Spleen (tissue), 7 donors: ENCODE results near the gene MAPK11.

ENCODE experiments used
- POLR2A ChIP-seq, 3 donors: fragments of 450-650 bp; IDR thresholded peaks; one replicate each; pipeline ENCODE4 v1.5.1; 2017; ENCODE audit warnings: antibody characterized with exemption in 3 of 3, mild to moderate bottlenecking in 1 of 3
- TF ChIP-seq, protein P1 (sequence below), 11 experiments: fragments of 200-600 bp in 7 of 11; fragments of 450-650 bp in 4 of 11; sonication (generic) in 4 of 11; IDR thresholded peaks in 8 of 11; conservative IDR thresholded peaks in 3 of 11; 1 replicate in 7 of 11; 2 replicates in 4 of 11; pipeline versions ENCODE4 v1.4.0 to v1.8.0; 2016 to 2021; ENCODE audit warnings: antibody characterized with exemption in 11 of 11, inconsistent platforms in 4 of 11, mild to moderate bottlenecking in 1 of 11
- donor health status: DM: no; HTN: no; CAD: no; lungs with moderate emphysema.
- donor health status: DM: no; HTN: no; CAD: no.
- donor health status: DM: no; HTN: no; CAD: no.

- TF ChIP-seq, protein P1, sequence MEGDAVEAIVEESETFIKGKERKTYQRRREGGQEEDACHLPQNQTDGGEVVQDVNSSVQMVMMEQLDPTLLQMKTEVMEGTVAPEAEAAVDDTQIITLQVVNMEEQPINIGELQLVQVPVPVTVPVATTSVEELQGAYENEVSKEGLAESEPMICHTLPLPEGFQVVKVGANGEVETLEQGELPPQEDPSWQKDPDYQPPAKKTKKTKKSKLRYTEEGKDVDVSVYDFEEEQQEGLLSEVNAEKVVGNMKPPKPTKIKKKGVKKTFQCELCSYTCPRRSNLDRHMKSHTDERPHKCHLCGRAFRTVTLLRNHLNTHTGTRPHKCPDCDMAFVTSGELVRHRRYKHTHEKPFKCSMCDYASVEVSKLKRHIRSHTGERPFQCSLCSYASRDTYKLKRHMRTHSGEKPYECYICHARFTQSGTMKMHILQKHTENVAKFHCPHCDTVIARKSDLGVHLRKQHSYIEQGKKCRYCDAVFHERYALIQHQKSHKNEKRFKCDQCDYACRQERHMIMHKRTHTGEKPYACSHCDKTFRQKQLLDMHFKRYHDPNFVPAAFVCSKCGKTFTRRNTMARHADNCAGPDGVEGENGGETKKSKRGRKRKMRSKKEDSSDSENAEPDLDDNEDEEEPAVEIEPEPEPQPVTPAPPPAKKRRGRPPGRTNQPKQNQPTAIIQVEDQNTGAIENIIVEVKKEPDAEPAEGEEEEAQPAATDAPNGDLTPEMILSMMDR (IDR thresholded peaks at IDR 0.05 in 8 of 11, conservative IDR thresholded peaks at IDR 0.05 in 3 of 11), result no peak
- no peak for TF ChIP-seq POLR2A (IDR thresholded peaks at IDR 0.05)
Observed at GRCh38 chr22:50243685-50244419, 26.3 kb downstream of the MAPK11 start.
